ENCODE measurements around the gene VPS37C. TPM values are rescaled to one million over a fixed set of nuclear protein-coding genes. Genes with fewer than 3 reads are reported as not detected.

VPS37C gene
- total RNA-seq, 1 donor from 2014 or later, result 9.9 TPM

GRCh38 chr11:61141601-61142028 is 19.6 kb downstream of the VPS37C start:
- no peak overlapping the region for H3K9ac ChIP-seq
- no peak overlapping the region for H3K4me2 ChIP-seq
- H3K4me3 ChIP-seq, result no peak overlapping the region
- H3K36me3 ChIP-seq, result no peaks in the 10 kb centered on the region
- H3K9me3 Mint-ChIP-seq, result no peaks in the 10 kb centered on the region
- H3K27ac ChIP-seq, result no peak overlapping the region
- peaks cover 12% of the 10 kb centered on the region for H3K4me1 Mint-ChIP-seq
- no peaks in the 10 kb centered on the region for H3K9me3 ChIP-seq (ENCODE audit: low read depth)
- peaks cover 45% of the 10 kb centered on the region for H4K20me1 ChIP-seq (ENCODE audit: low read depth)
- H3K79me2 ChIP-seq (ENCODE audit: low read depth), result peaks cover 32% of the 10 kb centered on the region
- H3K27ac Mint-ChIP-seq, result no peak overlapping the region
- peaks cover 4% of the 10 kb centered on the region for H3K27me3 Mint-ChIP-seq (ENCODE audit: insufficient read depth, low read depth)
- no peak for TF ChIP-seq EZH2phosphoT487 (IDR thresholded peaks at IDR 0.05)
- TF ChIP-seq CTCF (IDR thresholded peaks at IDR 0.05), result no peak
- TF ChIP-seq EZH2 (IDR thresholded peaks at IDR 0.05), result no peak
- no peak overlapping the region for H2AFZ ChIP-seq (replicated peaks)
- H3K27me3 ChIP-seq, result no peaks in the 10 kb centered on the region
- no peak overlapping the region for H3K4me3 Mint-ChIP-seq
- H3F3A ChIP-seq (ENCODE audit: low read depth), result no peaks in the 10 kb centered on the region
- H3K4me1 ChIP-seq, result no peaks in the 10 kb centered on the region
- DNase-seq (ENCODE audit: low spot score), result no peak
- peaks cover 7% of the 10 kb centered on the region for H3K36me3 Mint-ChIP-seq

GRCh38 chr11:61140416-61140815 is 20.8 kb downstream of the VPS37C start:
- no peaks in the 10 kb centered on the region for H3K4me1 ChIP-seq
- Mint-ChIP-seq H3K4me3 (no peak overlapping the region), H3K4me1 (peaks cover 5% of the 10 kb centered on the region), H3K9me3 (no peaks in the 10 kb centered on the region), H3K27ac (no peak overlapping the region), H3K27me3 (ENCODE audit: insufficient read depth, low read depth) (peaks cover 4% of the 10 kb centered on the region), H3K36me3 (peaks cover 7% of the 10 kb centered on the region)
- H3K27me3 ChIP-seq, result no peaks in the 10 kb centered on the region
- peaks cover 37% of the 10 kb centered on the region for H4K20me1 ChIP-seq (ENCODE audit: low read depth)
- H3K27ac ChIP-seq, result no peak overlapping the region
- TF ChIP-seq EZH2phosphoT487 (IDR thresholded peaks at IDR 0.05) (no peak), CTCF (IDR thresholded peaks at IDR 0.05) (no peak), EZH2 (IDR thresholded peaks at IDR 0.05) (no peak)
- H3K79me2 ChIP-seq (ENCODE audit: low read depth), result peaks cover 23% of the 10 kb centered on the region
- no peak overlapping the region for H3K9ac ChIP-seq
- no peak overlapping the region for H3K4me3 ChIP-seq
- H3K9me3 ChIP-seq (ENCODE audit: low read depth), result no peaks in the 10 kb centered on the region
- no peak overlapping the region for H3K4me2 ChIP-seq
- no peaks in the 10 kb centered on the region for H3K36me3 ChIP-seq
- no peaks in the 10 kb centered on the region for H3F3A ChIP-seq (ENCODE audit: low read depth)
- no peak overlapping the region for H2AFZ ChIP-seq (replicated peaks)
- DNase-seq (ENCODE audit: low spot score), result no peak

GRCh38 chr11:61139387-61139786 is 21.8 kb downstream of the VPS37C start:
- Histone ChIP-seq H3K36me3 (no peaks in the 10 kb centered on the region), H3K27ac (no peak overlapping the region), H3K4me3 (no peak overlapping the region), H3K79me2 (ENCODE audit: low read depth) (peaks cover 16% of the 10 kb centered on the region), H3K9ac (no peak overlapping the region), H3K4me2 (no peak overlapping the region), H3F3A (ENCODE audit: low read depth) (no peaks in the 10 kb centered on the region), H3K27me3 (no peaks in the 10 kb centered on the region), H2AFZ (replicated peaks) (no peak overlapping the region), H3K4me1 (no peaks in the 10 kb centered on the region), H3K9me3 (ENCODE audit: low read depth) (no peaks in the 10 kb centered on the region), H4K20me1 (ENCODE audit: low read depth) (peaks cover 28% of the 10 kb centered on the region)
- Mint-ChIP-seq H3K27me3 (ENCODE audit: insufficient read depth, low read depth) (peaks cover 2% of the 10 kb centered on the region), H3K4me1 (peaks cover 3% of the 10 kb centered on the region), H3K36me3 (peaks cover 7% of the 10 kb centered on the region), H3K4me3 (no peak overlapping the region), H3K9me3 (no peaks in the 10 kb centered on the region), H3K27ac (no peak overlapping the region)
- no peak for DNase-seq (ENCODE audit: low spot score)
- TF ChIP-seq EZH2 (IDR thresholded peaks at IDR 0.05) (no peak), EZH2phosphoT487 (IDR thresholded peaks at IDR 0.05) (no peak), CTCF (IDR thresholded peaks at IDR 0.05) (no peak)
